GM21447 (cell line): ENCODE results near the gene CRTC1.
"Not testable (repeated sequence)": the region's sequence is repeated elsewhere in the genome, so short reads cannot be mapped to it uniquely, and the experiment has no call there.

Experiments
- ATAC-seq: cut with Tn5 transposase; IDR thresholded peaks from one replicate; pipeline ENCODE4 v1.9.1; 2021; ENCODE audit not compliant: unreplicated experiment

Gene CRTC1

DNA sequence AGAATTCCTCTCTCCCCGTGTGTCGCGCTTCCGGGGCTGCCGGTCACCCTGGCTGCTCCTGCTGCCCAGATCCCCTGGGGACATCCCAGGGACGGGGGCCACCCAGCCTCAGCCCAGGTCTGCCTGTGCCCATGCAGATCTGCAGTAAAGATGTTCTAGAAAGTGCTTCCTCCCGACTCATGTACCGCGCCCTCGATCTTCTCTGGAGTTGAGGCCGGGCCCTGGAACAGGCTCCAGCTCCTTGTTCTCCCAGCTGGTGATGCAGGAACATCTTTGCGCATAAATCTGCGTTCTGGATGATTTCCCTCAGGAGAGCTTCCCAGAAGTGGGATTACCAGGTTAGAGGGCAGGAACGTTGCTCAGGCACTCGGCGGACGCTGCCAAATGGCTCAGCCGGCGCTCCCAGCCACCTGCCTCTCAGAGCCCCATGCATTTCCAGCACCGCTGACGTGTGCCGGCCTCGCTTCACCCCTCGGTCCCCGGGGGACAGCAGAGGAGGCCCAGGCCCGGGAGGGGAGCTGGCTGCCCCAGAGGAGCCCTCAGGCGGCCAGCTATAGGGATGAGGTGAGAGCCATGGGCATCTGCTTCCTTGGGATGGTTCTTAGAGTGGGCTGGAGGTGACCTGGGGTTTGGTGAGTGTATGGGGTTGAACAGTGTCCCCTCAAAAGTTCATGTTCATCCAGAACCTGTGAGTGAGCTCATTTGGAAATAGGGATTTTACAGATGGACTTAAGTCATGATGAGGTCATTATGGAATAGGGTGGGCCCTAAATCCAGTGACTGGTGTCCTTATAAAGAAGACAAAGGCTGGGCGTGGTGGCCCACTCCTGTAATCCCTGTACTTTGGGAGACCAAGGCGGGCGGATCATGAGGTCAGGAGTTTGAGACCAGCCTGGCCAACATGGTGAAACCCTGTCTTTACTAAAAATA is 42.6 kb downstream of the CRTC1 start:
- no peak for ATAC-seq

DNA sequence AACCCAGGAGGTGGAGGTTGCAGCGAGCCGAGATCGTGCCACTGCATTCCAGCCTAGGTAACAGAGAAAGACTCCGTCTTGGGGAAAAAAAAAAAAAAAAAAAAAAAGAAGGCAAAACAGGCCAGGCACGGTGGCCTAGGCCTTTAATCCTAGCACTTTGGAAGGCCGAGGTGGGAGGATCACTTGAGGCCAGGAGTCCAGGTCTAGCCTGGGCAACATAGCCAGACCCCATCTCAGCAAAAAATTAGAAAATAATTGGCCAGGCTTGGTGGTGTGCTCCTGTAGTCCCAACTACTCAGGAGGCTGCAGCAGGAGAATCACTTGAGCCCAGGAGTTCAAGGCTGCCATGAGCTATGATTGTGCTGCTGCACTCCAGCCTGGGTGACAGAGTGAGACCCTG is 43.4 kb downstream of the CRTC1 start:
- no peak for ATAC-seq

DNA sequence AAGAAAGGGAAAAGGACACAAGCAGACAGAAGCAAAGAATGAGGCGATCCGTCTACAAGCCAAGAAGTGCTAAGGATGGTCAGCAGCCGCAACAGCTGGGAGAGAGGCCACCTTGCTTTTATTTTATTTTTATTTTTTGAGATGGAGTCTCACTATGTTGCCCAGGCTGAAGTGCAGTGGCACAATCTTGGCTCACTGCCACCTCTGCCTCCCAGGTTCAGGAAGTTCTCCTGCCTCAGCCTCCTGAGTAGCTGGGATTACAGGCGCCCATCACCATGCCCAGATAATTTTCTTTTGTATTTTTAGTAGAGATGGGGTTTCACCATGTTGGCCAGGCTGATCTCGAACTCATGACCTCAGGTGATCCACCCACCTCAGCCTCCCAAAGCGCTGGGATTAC is 44.1 kb downstream of the CRTC1 start:
- ATAC-seq, result not testable (repeated sequence)

DNA sequence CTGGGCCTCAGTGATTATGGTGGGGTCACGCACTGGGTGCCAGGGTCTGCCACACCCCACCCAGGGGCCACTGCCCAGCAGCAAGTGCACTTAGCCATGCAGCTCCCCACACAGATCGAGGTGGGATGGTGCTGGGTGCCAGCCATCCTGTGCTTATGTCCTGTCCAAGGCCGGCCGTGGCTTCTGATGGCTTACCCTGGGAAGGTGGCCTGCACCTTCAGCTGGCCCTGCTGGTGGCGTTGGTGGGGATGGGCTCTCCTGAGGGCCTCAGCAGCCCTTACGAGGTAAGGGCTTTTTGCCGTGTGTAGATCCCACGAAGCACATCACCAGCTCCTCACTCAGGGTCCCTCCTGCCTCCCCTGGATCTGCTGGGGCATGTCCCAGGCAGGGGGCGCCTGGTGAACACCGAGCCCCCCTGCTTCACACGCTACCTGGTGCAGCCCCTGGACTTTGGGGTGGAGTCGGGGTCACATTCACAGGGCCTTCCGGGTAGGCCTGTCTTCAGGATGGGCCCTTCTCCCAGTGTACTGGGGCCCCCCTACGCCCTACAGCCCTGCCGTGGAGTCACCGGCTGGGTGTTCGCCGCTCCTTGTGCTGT is 46.6 kb downstream of the CRTC1 start:
- no peak for ATAC-seq

DNA sequence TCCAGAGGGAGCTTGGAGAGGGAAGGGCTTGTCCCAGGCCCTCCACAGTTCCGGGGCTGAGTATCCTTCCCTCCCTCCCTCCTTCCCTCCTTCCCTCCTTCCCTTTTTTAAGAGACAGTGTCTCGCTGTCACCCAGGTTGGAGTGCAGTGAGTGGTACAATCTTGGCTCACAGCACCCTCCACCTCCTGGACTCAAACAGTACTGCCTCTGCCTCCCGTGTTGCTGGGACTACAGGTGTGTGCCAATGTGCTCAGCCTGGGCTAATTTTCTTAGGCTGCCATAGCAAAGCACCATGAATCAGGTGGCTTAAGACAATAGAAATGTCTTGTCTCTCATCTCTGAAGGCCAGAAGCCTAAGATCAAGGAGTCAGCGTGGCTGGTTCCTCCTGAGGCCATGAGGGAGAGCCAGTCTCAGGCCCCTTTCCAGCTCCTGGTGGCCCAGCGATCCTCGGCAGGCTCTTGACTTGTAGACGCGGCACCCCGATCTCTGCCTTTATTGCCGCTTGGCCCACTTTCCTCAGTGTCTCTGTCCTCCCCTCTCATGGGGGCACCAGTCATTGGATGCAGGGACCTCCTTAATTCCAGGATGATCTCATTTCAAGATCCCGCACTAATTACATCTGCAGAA is 47.5 kb downstream of the CRTC1 start:
- no peak for ATAC-seq

DNA sequence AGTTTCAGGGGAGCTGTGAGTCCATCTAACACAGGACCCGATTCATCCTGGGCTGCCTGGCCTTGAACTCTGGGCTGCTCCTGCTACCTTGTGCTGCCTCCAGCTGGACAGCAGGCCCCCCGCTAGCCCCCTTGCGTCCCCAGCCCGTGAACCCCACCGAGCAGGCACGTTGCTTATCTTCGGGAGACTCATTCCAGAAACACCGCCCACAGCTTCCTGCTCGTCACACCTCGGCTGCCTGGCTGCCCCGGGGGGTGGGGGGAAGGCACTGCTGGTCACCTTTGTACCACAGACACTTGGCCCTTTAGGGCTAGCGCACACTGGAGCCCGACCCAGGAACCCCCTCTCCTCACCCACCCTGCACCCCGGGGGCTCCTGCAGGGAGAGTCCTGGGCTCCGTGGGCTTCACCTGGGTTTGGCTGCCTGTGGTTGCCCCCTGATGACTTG is 48.1 kb downstream of the CRTC1 start:
- ATAC-seq, result no peak

DNA sequence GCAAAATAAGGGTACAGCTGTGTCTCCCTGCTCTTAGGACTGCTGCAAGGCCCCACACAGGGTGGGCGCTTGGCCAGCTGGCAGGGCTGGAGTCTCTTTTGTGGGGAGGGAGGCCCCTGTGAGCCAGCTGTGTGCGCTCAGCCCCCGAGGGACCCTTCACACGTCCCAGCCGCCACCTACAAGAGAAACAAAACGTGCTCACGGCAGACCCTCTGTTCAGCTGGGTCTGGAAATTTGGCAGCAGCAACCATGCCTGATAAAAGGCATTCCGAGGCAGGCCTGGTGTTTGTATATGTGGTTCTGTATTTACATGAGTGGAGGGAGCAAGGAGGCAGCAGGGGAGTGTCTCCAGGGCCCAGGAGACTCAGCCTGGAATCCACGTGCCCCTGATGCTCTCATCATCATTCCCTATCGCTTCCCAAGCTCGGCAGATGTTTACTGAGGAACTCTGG is 49.7 kb downstream of the CRTC1 start:
- no peak for ATAC-seq

DNA sequence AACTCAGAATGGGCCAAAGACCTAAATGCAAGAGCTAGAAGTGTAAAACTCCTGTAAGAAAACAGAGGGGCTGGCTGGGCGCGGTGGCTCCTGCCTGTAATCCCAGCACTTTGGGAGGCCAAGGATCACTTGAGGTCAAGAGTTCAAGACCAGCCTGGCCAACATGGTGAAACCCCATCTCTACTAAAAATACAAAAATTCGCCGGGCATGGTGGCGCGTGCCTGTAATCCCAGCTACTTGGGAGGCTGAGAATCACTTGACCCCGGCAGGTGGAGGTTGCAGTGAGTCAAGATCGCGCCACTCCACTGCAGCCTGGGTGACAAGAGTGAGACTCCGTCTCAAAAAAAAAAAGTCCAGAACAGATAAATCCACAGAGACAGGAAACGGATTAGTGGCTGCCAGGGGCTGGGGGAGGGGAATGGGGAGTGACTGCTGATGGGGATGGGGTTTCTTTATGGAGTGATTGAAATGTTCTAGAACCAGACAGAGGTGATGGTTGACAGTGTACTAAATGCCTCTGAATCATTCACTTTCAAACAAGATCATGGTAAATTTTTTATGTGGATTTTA is 50.4 kb downstream of the CRTC1 start:
- ATAC-seq, result not testable (repeated sequence)

DNA sequence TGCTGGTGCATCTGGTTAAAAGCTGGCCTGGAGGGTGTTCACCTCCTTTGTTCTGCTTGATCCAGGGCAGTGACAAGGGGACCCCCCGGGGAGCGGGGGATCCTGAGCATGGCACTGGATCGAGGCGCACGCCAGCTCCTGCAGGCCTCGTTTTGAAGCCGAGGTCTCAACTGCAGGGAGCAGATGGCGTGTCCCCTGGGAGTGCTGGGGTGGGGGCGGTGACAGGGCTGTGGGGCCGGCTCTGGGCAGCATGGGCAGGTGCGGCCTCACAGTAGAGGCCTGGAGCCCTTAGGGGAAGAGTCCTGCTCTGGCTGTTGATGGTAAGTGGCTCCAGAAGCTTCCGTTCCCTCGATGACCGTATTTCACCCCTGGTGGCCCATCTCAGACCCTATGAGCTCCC is 51.8 kb downstream of the CRTC1 start:
- no peak for ATAC-seq

DNA sequence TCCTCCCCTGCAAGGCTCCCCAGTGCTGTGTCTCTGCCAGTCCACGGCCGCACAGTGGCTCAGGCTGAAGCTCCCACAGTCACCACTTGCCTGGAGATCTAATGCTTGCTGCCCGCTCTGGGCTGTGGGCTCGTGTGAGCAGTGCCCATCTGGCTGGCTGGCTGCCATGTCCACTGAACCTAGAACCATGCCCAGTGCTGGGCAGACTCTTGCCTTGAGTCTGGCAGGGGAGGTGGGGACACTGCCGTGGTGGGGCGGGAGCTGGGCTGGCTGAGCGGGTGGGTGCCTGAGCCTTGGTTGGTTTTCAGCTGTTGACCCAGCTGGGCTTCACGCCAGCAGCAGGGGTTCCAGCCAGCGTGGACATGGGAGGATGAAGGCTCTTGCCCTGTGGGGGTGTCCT is 52.3 kb downstream of the CRTC1 start:
- no peak for ATAC-seq

DNA sequence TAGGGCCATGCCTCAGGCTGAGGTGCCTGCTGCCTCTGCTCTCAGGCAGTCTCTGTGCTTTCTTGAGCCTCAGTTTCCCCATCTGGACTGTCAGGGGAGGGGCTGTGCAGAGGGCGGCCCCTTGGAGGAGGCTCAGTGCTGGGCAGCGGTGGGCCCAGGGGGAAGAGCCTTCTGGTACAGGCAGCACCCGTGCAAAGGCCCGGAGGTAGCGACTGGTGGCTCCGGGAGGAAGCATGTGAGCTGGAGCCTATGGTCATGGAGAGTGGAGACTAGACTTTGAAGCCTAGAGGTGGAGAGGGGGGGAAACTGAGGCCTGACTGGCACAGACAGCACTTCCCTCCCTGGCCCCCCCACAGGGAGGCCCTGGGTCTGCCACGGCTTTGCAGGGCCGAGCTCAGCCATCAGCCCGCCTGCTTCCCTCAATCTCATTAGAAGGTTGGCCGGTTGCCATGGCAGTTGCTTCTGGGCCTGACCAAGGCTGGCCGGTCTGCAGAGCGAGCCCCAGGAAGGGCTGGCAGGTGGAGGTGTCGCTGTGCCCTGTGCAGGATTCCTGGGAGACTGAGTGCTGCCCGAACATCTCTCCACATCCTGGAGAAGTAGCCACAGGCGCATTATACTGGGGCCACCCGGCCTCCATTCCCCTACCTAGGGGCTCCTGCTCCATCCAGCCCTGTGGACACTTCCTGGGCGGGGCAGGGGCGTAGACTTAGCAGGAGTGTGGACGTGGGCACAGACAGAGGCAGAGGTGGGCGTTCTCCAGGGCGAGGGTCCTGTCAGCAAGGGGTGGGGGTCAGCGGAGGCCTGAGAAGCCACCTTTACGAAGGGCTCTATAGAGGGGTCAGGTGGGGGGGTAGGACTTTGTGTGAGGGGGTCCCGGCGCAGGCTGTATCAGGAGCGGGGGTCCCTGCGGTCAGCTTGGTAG is 53.2 kb downstream of the CRTC1 start:
- no peak for ATAC-seq

DNA sequence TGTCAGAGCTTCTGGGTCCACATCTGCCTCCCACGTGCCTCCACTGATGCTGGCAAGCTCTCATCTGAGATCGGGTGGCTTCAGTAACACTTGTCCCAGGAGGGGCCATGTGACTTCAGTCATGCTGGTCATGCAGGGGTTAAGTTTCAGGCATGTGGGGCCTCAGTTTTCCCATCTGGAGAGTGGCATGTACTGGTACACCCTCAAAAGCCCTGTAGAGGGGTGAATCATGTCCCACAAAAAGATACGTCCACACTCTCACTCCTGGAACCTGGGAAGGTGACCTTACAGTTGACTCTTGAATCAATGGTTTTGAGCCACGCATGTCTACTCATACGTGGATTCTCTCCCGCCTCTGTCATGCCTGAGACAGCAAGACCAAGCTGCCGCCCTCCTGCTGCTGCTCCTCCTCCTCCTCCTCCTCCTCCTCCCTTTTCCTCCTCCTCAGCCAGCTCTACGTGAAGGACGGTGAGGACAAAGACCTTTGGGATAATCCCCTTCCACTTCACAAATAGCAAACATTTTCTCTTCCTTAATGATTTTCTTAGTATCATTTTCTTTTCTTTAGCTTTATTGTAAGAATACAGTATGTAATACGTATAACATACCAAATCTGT is 54.0 kb downstream of the CRTC1 start:
- ATAC-seq, result no peak

DNA sequence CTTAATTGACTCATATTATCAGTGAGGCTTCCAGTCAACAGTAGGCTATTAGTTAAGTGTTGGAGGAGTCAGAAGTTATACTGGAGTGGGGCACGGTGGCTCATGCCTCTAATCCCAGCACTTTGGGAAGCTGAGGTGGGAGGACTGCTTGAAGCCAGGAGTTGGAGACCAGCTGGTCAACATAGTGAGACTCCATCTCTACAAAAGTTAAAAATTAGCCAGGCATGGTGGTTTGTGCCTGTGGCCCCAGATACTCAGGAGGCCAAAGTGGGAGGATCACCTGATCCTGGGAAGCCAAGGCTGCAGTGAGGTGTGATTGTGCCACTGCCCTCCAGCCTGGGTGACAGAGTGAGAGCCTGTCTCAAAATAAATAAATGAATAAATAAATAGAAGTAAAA is 54.5 kb downstream of the CRTC1 start:
- no peak for ATAC-seq

DNA sequence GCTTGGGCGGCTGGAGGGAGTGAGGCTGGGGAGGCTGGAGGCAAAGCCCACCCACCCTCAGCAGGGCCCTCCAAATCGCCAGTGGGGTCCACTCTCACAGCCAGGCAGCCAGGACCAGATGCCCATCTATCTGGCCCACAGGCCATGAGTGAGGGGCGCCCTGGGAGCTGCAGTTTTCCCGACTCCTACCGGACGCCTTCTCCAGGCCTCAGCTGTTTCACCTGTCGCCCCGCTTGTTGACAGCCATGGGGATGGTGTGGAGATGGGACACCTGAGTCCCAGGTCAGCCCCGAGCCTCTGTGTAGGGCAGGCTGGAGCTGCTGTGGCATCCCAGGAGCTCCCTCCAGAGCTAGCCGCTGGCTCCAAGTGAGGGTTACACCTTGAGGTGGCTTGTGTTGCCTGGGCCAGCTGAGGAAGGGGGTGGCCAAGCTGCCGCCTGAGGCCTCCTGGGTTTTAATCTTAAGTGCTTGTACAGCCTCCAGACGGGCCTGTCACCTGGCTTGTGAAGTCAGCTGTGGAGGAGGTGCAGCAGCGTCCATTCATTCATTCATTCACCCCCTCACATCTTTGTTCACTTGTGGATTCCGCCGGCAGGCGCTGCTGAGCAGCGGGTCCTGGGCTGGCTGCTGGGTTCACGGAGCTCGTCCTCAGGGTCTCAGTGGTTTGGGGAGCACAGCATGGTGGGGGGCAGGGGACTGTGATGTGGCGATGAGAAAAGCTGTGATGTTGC is 55.6 kb downstream of the CRTC1 start:
- no peak for ATAC-seq

DNA sequence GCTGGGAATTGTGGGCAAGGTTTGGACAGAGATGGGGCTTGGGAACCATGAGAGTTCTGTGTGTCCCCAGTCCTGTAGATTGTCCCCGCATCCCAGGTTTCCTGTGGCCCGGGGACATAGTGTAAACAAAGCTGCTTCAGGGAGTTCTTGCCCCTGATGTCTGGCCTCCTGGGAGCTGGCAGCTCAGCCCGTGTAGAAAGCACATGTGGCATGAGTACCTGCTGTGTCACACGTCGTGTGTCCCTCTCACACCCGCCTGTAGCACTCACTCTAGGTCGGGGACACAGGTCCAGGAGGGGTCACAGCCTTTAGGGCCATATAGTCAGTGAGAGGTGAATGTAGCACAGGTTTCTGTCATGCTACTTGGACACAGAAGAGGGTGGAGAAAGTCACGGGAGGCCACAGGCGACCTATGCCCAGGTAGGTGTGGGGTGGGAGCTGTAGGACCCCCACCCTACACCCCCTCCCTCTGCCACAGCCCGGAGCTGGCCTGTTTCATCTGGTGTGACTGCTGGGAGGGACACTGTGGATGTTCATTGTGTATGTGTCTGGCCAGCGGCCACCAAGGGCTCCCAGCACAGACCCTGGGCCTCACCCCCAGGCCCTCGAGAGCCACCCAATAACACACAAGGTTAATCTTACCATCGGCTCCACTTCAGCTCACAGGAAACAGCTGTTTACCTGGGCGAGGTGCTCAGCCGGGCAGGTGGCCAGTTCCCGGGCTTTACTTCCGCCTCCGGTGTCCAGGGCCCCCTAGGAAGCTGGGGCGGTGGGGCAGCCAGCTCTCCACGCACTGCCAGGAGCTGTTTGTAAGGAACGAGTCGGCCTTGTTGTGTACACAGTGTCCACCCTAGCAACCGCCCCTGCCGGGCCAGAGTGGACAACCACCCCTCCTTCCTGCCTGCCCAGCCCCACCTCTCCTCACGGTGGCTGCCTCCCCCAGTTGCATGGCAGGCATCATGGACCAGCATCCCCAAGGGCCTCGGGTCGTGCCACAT is 57.9 kb downstream of the CRTC1 start:
- no peak for ATAC-seq

DNA sequence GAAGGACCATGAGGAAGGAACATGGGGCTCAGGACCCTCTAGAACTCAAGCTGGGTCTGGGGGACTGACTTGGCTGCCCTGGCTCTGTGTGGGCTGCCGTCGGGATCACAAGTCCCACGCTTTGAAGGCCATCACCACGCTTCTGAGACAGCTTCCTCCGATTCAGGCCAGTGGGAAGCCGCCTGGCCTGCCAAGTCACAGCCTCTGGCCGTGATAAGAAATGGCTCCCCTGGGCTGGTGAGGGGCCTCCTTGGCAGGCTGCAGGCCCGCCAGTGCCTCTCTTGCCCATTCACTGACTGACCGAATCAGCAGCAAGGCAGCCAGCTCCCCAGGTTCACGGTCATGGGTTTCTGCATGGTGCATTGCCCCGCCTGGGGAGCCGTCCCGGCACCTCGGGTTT is 58.8 kb downstream of the CRTC1 start:
- no peak for ATAC-seq

DNA sequence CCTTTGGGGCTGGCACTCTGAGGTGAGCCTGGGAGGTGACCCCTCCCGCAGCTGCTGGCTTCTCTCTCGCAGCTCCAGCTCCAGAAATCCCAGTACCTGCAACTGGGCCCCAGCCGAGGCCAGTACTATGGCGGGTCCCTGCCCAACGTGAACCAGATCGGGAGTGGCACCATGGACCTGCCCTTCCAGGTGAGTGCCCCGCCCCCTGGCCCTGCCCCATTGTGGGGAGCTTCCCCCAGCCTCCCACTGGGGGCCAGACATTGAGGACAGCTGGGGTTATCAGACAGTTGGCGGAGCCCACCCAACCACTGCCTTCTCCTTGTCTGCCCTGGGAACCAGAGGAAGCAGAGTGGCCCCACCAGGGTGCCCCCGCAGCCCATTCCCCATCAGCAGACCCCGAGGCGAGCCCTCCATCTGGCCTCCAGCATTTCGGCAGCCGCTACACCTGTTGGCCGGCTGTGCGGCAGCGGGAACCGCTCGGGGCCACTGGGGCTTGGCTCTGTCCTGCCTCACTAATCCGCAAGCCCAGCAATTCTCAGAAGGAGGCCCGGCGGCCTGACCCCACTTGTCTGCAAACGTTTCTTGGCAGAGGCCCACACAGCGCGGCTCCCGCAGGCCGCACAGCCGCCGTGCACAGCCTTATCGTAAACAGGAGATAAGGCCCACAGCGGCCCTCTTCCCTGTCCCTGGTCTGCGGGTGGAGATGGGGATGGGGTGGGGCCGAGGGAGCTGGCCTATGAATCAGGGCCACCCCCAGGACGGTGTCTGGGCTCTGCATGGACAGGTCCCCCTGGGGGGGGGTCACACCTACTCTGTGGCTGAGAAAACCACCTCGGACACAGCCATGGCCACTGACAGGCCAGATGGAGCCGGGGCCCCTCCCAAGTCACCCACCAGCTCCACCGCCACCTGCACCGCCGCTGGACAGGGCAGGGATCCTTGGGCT is 59.6 kb downstream of the CRTC1 start:
- no peak for ATAC-seq
